Liver (tissue), 9 donors: ENCODE measurements around the gene RAB3C. TPM values are rescaled to one million over a fixed set of nuclear protein-coding genes. Genes with fewer than 3 reads are reported as not detected.

Experiments
- DNase-seq: peaks from one replicate; pipeline ENCODE4 v3.0.0-alpha.2; 2017; ENCODE audit warnings: low spot score
- H3K27ac ChIP-seq, 2 donors: one replicate each; pipeline ENCODE4 v1.7.0; 2013; ENCODE audit warnings: inconsistent platforms in 2 of 2, low read length in 2 of 2, control low read depth in 1 of 2, low read depth in 1 of 2, mild to moderate bottlenecking in 1 of 2
- H3K27me3 ChIP-seq, 4 donors: one replicate each; pipeline versions ENCODE4 v1.6.1 to v1.7.0; 2013; ENCODE audit warnings: low read length in 3 of 4, inconsistent platforms in 1 of 4, mild to moderate bottlenecking in 1 of 4, moderate library complexity in 1 of 4; ENCODE audit not compliant: control insufficient read depth in 4 of 4, insufficient read depth in 4 of 4
- H3K36me3 ChIP-seq, 4 donors: one replicate each; pipeline versions ENCODE4 v1.6.1 to v1.7.0; 2013; ENCODE audit warnings: low read length in 3 of 4, mild to moderate bottlenecking in 3 of 4, low read depth in 1 of 4, moderate library complexity in 1 of 4; ENCODE audit not compliant: control insufficient read depth in 4 of 4, insufficient read depth in 3 of 4
- H3K4me1 ChIP-seq, 4 donors: one replicate each; pipeline versions ENCODE4 v1.6.1 to v1.7.0; 2013; ENCODE audit warnings: low read length in 3 of 4, mild to moderate bottlenecking in 3 of 4, moderate library complexity in 1 of 4; ENCODE audit not compliant: control insufficient read depth in 4 of 4, insufficient read depth in 4 of 4
- H3K4me3 ChIP-seq, 3 donors: one replicate each; pipeline versions ENCODE4 v1.6.1 to v1.7.0; 2013; ENCODE audit warnings: low read length in 3 of 3, control low read depth in 1 of 3, low read depth in 1 of 3, mild to moderate bottlenecking in 1 of 3
- H3K9ac ChIP-seq, 2 donors: one replicate each; pipeline ENCODE4 v1.7.0; 2013; ENCODE audit warnings: low read length in 2 of 2, mild to moderate bottlenecking in 2 of 2, moderate library complexity in 2 of 2, control low read depth in 1 of 2, low read depth in 1 of 2
- H3K9me3 ChIP-seq, 4 donors: one replicate each; pipeline versions ENCODE4 v1.6.1 to v1.7.0; 2013; ENCODE audit warnings: low read length in 3 of 4; ENCODE audit not compliant: control insufficient read depth in 4 of 4
- ATF3 ChIP-seq: IDR thresholded peaks from 2 replicates; pipeline ENCODE4 v1.6.1; 2016; ENCODE audit warnings: antibody characterized with exemption
- CTCF ChIP-seq: fragments of 150-350 bp; IDR thresholded peaks from 2 replicates; pipeline ENCODE4 v1.5.1; 2017; ENCODE audit warnings: improper control_type of control experiment, low read depth, low read length; ENCODE audit not compliant: missing input control
- EGR1 ChIP-seq, 2 donors: IDR thresholded peaks; 2 replicates each; pipeline ENCODE4 v1.6.1; 2016 to 2018; ENCODE audit warnings: antibody characterized with exemption in 2 of 2, low read depth in 2 of 2
- FOXA1 ChIP-seq: IDR thresholded peaks from 2 replicates; pipeline ENCODE4 v1.6.1; 2016; ENCODE audit warnings: antibody characterized with exemption
- FOXA2 ChIP-seq: IDR thresholded peaks from 2 replicates; pipeline ENCODE4 v1.6.1; 2016; ENCODE audit warnings: antibody characterized with exemption
- GABPA ChIP-seq, 2 donors: IDR thresholded peaks in 1 of 2; conservative IDR thresholded peaks in 1 of 2; 2 replicates each; pipeline ENCODE4 v1.6.1; 2016; ENCODE audit warnings: antibody characterized with exemption in 2 of 2, mild to moderate bottlenecking in 1 of 2, moderate library complexity in 1 of 2
- HNF4A ChIP-seq, 2 donors: conservative IDR thresholded peaks; 2 replicates each; pipeline ENCODE4 v1.6.1; 2016; ENCODE audit warnings: antibody characterized with exemption in 2 of 2, mild to moderate bottlenecking in 2 of 2
- HNF4G ChIP-seq: IDR thresholded peaks from 2 replicates; pipeline ENCODE4 v1.6.1; 2016; ENCODE audit warnings: antibody characterized with exemption
- JUND ChIP-seq, 2 donors: IDR thresholded peaks; 2 replicates each; pipeline ENCODE4 v1.6.1; 2016; ENCODE audit warnings: antibody characterized with exemption in 2 of 2
- MAX ChIP-seq: IDR thresholded peaks from 2 replicates; pipeline ENCODE4 v1.6.1; 2016; ENCODE audit warnings: antibody characterized with exemption
- NR2F2 ChIP-seq: IDR thresholded peaks from 2 replicates; pipeline ENCODE4 v1.6.1; 2016; ENCODE audit warnings: antibody characterized with exemption
- RAD21 ChIP-seq, 2 donors: IDR thresholded peaks; 2 replicates each; pipeline ENCODE4 v1.6.1; 2016; ENCODE audit warnings: antibody characterized with exemption in 2 of 2, mild to moderate bottlenecking in 2 of 2
- REST ChIP-seq: IDR thresholded peaks from 2 replicates; pipeline ENCODE4 v1.6.1; 2016; ENCODE audit warnings: antibody characterized with exemption, mild to moderate bottlenecking
- RXRA ChIP-seq, 2 donors: IDR thresholded peaks; 2 replicates each; pipeline ENCODE4 v1.6.1; 2017 to 2018; ENCODE audit warnings: antibody characterized with exemption in 2 of 2, mild to moderate bottlenecking in 1 of 2
- SP1 ChIP-seq: IDR thresholded peaks from 2 replicates; pipeline ENCODE4 v1.6.1; 2018; ENCODE audit warnings: antibody characterized with exemption, mild to moderate bottlenecking
- TAF1 ChIP-seq: conservative IDR thresholded peaks from 2 replicates; pipeline ENCODE4 v1.6.1; 2016; ENCODE audit warnings: antibody characterized with exemption, mild to moderate bottlenecking
- YY1 ChIP-seq: IDR thresholded peaks from 2 replicates; pipeline ENCODE4 v1.6.1; 2016; ENCODE audit warnings: antibody characterized with exemption, mild to moderate bottlenecking
- ZBTB33 ChIP-seq: IDR thresholded peaks from 2 replicates; pipeline ENCODE4 v1.6.1; 2016; ENCODE audit warnings: antibody characterized with exemption
- WGBS: extraction: QIAGEN DNeasy Blood & Tissue Kit; methylation state at CpG from one replicate; pipeline ENCODE4 v1.1.7; 2013; 5-methylcytosine and 5-hydroxymethylcytosine counted together
- polyA plus RNA-seq, 2 donors: library from polyadenylated mRNA; stranded (reverse) in 1 of 2; unstranded in 1 of 2; fragments of 200-250 nt in 1 of 2; fragments of >200 nt in 1 of 2; fragmentation: Nextera tagmentation in 1 of 2; extraction: Ambion mirVana in 1 of 2; gene quantifications; one replicate each; pipeline versions ENCODE4 v1.2.1 to v1.2.3, GENCODE V29; 2013 to 2015
- total RNA-seq, 2 donors: library from RNA; depleted of rRNA; stranded (reverse); fragments of >200 nt; gene quantifications; one replicate each; pipeline ENCODE4 v1.2.3, GENCODE V29; 2014
- donor health status: healthy.
- donor health status: healthy.
- donor health status: healthy.
- donor health status: healthy.
- donor health status: healthy.

Gene RAB3C
- total and polyA plus RNA-seq, 4 donors = 0.72 to 4.6 (median 1.3) TPM

GRCh38 chr5:58687079-58687478, 104.2 kb downstream of the RAB3C start:
- TF ChIP-seq CTCF (no peak), RAD21 (IDR thresholded peaks at IDR 0.05) (no peak), YY1 (no peak)
- no peaks in the 10 kb centered on the region for H3K9me3 ChIP-seq
- no peaks in the 10 kb centered on the region for H3K27me3 ChIP-seq
- H3K27ac ChIP-seq = no peak overlapping the region
- WGBS = 87% methylated on average over 2 of the region's 2 CpGs
- no peaks in the 10 kb centered on the region for H3K4me1 ChIP-seq
- H3K4me3 ChIP-seq = no peak overlapping the region
- no peak for DNase-seq
- H3K9ac ChIP-seq = no peak overlapping the region
- H3K36me3 ChIP-seq = no peaks in the 10 kb centered on the region

- H3K36me3 ChIP-seq = no peaks in the 10 kb centered on the region
- H3K9ac ChIP-seq = no peak overlapping the region
- DNase-seq = no peak
- no peaks in the 10 kb centered on the region for H3K9me3 ChIP-seq
- TF ChIP-seq EGR1 (IDR thresholded peaks at IDR 0.05; ENCODE audit: low read depth in 2 of 2) (no peak), ZBTB33 (no peak), SP1 (no peak), FOXA2 (no peak), RAD21 (IDR thresholded peaks at IDR 0.05) (no peak), HNF4G (no peak), JUND (IDR thresholded peaks at IDR 0.05) (no peak), REST (no peak), YY1 (no peak), ATF3 (no peak), RXRA (IDR thresholded peaks at IDR 0.05) (no peak), FOXA1 (no peak), NR2F2 (no peak), HNF4A (conservative IDR thresholded peaks at IDR 0.05) (no peak), TAF1 (no peak), GABPA (IDR thresholded peaks at IDR 0.05 in 1 of 2, conservative IDR thresholded peaks at IDR 0.05 in 1 of 2) (no peak), CTCF (no peak), MAX (no peak)
- no peak overlapping the region for H3K27ac ChIP-seq
- no peaks in the 10 kb centered on the region for H3K27me3 ChIP-seq
- no peaks in the 10 kb centered on the region for H3K4me1 ChIP-seq
- no peak overlapping the region for H3K4me3 ChIP-seq
These were observed 104.7 kb downstream of the RAB3C start for GRCh38 chr5:58687595-58687994.
